Renal cortex interstitium (tissue), 11 donors: Measurements from ENCODE around the gene RAB4B. TPM values are rescaled to one million over a fixed set of nuclear protein-coding genes. Genes with fewer than 3 reads are reported as not detected.

Experiments used
- DNase-seq, 11 donors: peaks; one replicate each; pipeline ENCODE4 v3.0.0-alpha.2; 2013; ENCODE audit warnings: low read depth in 9 of 11, low spot score in 4 of 11; ENCODE audit errors: extremely low read depth in 1 of 11
- polyA plus RNA-seq, 3 donors: library from polyadenylated mRNA; unstranded; fragments of 120-200 nt; gene quantifications; one replicate each; pipeline ENCODE4 v1.2.1, GENCODE V29; 2013; ENCODE audit not compliant: insufficient read length in 3 of 3

RAB4B gene
- polyA plus RNA-seq, 3 donors = 7.0 to 13.5 (median 12.6) TPM

DNA sequence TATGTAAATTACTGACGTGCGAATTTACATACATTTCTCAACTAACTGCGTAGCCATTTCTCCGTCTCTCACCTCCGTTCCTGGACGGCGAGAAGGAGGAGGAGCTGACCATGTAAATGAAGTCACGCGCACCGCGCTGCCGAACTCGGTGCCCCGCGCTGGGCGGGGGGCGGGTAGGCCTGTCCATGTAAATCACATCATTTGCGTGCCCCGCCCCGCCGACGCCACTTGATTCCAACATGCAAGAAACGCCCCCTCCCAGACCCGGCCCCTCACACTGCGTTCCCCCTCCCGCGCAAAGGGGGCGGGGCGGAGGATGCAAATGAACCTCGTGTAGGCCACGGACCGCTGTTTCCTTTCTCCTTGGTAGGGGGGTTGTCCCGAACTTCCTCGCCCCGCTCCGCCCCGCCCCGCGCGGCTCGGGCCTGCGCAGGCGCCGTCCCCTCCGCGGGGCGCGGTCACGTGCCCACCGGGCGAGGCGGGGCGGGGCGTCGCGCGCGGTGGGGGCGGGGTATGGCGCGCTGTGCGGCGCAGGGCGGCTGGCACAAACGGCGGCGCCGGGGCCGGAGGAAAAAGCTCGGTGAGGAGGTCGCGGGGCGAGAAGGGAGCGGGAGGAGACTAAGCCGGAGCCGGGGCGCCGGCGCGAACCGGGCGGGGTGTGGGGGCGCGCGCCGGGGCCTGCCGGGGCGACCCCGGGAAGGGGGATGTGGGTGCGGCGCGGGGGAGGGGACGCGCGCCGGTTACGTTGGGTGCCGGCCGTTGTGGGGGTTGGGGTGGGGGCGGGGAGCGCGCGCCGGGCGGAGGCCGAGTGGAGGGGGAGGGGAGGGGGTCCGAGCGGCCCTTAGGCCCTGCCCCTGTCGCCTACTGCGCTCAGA, 20.9 kb downstream of the RAB4B start, which contains the start of gene EGLN2:
Gene EGLN2, plus strand, starts transcription at position 509 of the 875 bp plus-strand sequence. CDS start 1,382 bp downstream, outside the sequence.
- peak; percentile 97 to 100 (median 100) for DNase-seq

DNA sequence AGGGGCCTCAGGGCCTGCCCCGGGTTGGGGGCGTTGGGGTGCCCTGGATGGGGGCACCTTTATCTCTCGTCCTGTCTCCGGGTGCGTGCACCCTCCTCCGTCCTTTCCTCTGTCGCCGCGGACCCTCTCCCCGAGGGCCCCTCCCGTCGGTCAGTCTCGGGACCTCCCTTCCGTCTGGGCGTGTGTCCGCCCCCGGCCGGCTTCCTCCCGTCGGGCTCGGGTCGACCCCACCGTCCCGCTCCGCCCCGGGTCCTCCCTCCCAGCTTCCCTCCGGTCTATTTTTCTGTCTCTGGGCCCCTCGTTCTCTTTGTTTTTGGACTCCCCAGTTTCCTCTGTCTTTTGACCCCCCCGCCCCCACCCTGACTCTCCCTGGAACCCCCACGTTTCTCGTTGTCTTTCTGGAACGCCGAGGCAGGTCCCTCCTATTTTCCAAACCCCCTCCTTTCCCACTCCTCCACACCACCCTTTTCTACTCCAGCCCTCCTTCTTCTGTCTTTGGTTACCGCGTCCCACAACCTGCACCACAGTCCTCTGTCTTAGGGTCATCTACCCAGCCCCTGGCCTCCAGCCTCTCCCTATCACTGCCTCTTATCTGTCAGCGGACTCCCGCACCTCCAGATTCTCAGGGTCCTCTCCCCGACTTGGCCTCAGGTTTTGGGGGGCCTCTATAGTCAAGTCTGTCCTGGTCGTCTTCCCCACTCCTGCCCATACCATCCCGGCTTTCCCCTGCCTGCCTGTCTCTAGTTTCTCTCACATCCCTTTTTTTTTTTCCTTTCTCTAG, 21.7 kb downstream of the RAB4B start:
- no peak for DNase-seq

GRCh38 chr19:40800339-40800996, 22.4 kb downstream of the RAB4B start:
- no peak for DNase-seq

DNA sequence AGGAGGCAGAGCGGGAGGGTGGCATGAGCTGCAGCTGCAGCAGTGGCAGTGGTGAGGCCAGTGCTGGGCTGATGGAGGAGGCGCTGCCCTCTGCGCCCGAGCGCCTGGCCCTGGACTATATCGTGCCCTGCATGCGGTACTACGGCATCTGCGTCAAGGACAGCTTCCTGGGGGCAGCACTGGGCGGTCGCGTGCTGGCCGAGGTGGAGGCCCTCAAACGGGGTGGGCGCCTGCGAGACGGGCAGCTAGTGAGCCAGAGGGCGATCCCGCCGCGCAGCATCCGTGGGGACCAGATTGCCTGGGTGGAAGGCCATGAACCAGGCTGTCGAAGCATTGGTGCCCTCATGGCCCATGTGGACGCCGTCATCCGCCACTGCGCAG, 22.9 kb downstream of the RAB4B start:
- no peak for DNase-seq

- DNase-seq = no peak
These were observed 23.6 kb downstream of the RAB4B start for GRCh38 chr19:40801426-40802299.

DNA sequence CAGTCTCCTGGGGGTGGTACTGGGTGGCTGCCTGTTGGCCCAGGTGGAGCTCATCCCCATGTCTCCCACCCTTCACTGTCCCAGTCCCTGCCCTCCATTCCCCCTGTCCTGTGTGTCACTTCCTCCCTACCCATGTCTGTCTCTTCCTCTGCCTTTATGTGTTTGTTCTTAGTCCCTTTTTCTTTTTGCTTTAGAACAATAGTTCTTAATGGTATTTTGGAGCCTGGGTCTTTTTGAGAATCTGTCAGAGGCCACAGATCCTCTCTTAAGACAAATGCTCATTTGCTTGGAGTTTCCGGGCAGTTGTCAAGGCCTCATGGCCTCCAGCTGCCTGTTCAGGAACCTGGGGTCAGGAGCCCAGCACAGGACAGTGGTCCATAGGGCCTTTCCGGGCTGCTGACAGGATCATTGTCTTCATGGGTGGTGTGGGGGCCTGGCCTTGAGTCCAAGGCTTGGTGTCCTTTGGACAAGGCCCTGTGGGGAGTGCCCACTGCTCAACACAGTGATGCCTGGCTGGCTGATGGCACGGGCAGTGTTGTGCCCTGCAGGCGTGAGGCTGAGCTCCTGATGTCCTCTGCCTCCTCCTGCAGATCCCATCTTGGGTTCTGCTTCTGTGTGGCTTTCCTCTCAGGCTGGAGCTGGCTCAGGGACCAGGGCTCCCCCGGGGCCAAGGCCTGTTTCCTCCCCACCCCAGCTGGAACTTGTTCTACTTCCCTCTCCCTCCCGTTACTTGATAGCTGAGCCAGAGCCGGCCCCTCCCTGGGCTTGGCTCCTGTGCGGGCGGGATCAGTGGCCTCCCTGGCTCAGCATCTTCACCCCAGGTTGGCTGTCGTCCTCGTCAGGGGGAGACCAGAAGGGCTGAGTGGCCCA, 24.5 kb downstream of the RAB4B start:
- DNase-seq = no peak

DNA sequence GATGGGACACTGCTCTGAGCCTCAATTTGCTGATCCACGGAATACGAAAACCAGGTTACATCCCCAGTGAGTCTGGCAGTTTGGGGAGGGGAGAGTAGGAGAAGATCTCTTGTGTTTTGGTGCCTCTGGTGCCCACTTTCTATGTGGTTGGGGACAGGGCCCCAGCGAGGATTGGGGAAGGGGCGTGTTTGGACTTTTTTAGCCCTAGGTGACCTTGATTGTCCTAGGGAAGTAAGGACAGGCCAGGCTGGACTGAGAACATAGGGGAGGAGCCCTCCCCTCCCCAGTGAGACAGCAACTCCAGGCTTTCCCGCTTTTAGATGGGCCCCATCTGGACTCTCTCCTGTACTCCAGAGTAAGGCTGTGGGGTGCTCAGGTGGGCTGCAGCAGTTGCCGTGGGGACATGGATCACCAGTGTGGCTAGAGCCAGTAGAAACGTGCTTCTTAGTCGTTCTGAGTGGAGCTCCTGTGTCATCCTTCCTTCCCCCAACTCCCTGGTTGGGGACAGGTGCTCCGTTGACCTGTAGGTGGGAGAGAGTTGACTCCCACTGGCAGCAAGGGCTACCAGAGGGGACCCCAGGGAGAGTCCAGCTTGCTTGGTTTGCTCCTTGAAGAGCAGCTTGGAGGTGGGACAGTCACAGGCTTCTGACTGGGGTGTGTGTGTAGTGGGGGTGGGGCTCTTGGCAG, 25.3 kb downstream of the RAB4B start:
- no peak for DNase-seq

GRCh38 chr19:40803857-40804782, 26.1 kb downstream of the RAB4B start:
- DNase-seq = no peak

- no peak for DNase-seq
These were observed 26.8 kb downstream of the RAB4B start for GRCh38 chr19:40804783-40805242.

DNA sequence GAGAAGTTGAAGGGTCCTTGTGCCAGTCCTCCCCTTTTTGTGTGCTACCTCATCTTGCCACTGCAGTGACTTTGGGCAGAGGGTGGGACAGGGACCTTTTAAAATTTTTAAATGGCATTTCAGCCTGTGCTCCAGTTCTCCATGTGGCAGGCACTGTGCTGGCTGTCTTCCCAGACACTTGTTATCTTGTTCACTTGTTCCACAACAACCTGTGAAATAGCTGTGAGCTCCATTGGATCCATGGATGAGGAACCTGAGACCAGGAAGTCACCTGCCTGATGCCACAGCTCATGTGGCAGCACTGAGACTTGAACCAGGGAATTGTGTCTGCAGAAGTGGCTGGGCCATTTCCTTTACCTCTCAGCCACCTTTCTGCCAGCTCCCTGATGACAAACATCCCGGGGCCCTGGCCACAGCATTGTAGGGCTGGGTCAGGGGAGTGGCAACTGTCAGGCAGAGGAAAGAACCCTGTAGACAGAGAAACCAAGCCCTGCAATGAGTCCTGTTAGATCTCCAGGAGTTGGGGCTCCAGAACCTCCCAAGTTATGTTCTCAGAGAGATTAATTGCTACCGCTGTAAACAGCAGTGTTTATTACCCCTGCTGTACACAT, 27.3 kb downstream of the RAB4B start:
- no peak for DNase-seq

DNA sequence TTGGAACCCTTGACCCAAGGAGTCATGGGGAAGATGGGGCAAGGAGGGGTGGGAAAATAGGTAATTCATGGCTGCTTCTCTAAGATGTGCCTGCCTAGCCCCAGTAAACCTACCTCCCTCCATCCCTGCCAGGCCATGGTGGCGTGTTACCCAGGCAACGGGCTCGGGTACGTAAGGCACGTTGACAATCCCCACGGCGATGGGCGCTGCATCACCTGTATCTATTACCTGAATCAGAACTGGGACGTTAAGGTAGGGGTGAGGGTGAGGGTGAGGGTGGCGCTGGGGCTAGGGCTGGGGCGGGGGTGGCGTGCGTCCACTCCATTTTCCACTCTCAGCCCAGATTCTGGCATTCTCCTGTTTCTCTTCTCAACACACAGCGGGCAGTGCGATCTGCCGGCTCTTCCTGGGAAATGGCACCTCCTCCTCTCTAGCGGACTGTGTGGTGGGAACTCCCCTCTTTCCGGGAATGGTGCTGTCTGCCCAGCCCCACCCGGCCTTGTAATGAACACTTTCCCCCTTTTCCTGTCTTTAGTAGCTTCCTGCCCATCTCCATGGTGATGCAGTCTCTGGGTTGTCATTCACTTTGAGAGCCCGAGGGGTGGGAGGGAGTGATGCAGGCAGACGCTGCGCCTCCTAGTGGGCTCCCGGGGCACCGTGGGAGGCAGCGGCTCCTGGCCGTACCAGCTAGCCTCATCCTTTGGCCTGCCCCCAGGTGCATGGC, 28.5 kb downstream of the RAB4B start:
- peak; percentile 73 to 96 (median 91) for DNase-seq

DNA sequence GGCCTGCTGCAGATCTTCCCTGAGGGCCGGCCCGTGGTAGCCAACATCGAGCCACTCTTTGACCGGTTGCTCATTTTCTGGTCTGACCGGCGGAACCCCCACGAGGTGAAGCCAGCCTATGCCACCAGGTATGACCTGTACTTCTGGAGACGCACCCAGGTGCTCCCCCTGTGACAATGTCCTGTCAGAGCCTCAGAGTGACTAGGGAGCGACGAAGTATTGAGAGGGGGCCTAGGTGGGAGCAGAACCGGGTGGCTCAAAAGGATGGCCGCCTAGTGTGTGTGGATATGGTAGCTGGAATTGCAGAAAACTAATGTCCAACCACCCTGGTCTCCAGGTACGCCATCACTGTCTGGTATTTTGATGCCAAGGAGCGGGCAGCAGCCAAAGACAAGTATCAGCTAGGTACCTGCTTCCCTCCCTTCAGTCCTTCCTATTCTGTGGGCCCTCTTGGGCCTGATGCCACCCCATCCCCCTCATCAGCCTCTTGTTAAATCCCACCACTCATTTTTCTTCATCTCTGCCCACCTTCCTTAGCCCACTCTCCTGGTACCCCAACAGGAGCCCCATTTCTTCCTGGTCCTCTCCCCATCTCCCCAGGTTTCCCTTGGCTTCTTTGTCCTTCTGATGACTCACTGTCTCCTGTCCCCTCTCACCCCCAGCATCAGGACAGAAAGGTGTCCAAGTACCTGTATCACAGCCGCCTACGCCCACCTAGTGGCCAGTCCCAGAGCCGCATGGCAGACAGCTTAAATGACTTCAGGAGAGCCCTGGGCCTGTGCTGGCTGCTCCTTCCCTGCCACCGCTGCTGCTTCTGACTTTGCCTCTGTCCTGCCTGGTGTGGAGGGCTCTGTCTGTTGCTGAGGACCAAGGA, 29.3 kb downstream of the RAB4B start:
- no peak for DNase-seq

- DNase-seq = no peak
These were observed 29.9 kb downstream of the RAB4B start for GRCh38 chr19:40808021-40808325.

- DNase-seq = no peak
These were observed 30.4 kb downstream of the RAB4B start for GRCh38 chr19:40808497-40808896.
